H9 (cell line): ENCODE measurements around the gene ZNF366. TPM values are rescaled to one million over a fixed set of nuclear protein-coding genes. Genes with fewer than 3 reads are reported as not detected.

Experiments
- DNase-seq: peaks from one replicate; pipeline ENCODE4 v3.0.0-alpha.2; 2017
- H2AFZ ChIP-seq: one replicate; pipeline ENCODE4 v1.6.1; 2013; ENCODE audit warnings: mild to moderate bottlenecking, low read length, control low read depth, moderate library complexity
- H2AK5ac ChIP-seq: 2 replicates; pipeline ENCODE4 v1.6.1; 2013; ENCODE audit warnings: low read length, control low read depth, mixed read lengths; ENCODE audit not compliant: insufficient read length
- H2BK120ac ChIP-seq: one replicate; pipeline ENCODE4 v1.6.1; 2013; ENCODE audit warnings: low read depth, mild to moderate bottlenecking, low read length, control low read depth, inconsistent platforms; ENCODE audit not compliant: poor library complexity, severe bottlenecking
- H2BK12ac ChIP-seq: 2 replicates; pipeline ENCODE4 v1.6.1; 2013; ENCODE audit warnings: low read length, control low read depth, mixed read lengths, low read depth; ENCODE audit not compliant: insufficient read length
- H2BK15ac ChIP-seq: 2 replicates; pipeline ENCODE4 v1.6.1; 2013; ENCODE audit warnings: low read depth, low read length, control low read depth
- H2BK20ac ChIP-seq: one replicate; pipeline ENCODE4 v1.6.1; 2013; ENCODE audit warnings: low read depth, mild to moderate bottlenecking, low read length, control low read depth, inconsistent platforms; ENCODE audit not compliant: poor library complexity, severe bottlenecking
- H2BK5ac ChIP-seq: 2 replicates; pipeline ENCODE4 v1.6.1; 2013; ENCODE audit warnings: low read length, control low read depth, mixed read lengths; ENCODE audit not compliant: insufficient read length
- H3K14ac ChIP-seq: 2 replicates; pipeline ENCODE4 v1.6.1; 2013; ENCODE audit warnings: low read length, control low read depth; ENCODE audit not compliant: insufficient read depth
- H3K18ac ChIP-seq: 2 replicates; pipeline ENCODE4 v1.6.1; 2013; ENCODE audit warnings: low read depth, mild to moderate bottlenecking, mixed read lengths, low read length, control low read depth; ENCODE audit not compliant: insufficient read length
- H3K23ac ChIP-seq: 2 replicates; pipeline ENCODE4 v1.6.1; 2013; ENCODE audit warnings: low read length, control low read depth, mixed read lengths, low read depth; ENCODE audit not compliant: insufficient read length
- H3K23me2 ChIP-seq: 2 replicates; pipeline ENCODE4 v1.6.1; 2013; ENCODE audit warnings: low read depth, mild to moderate bottlenecking, mixed read lengths, low read length, control low read depth; ENCODE audit not compliant: insufficient read length, poor library complexity, severe bottlenecking
- H3K27ac ChIP-seq: 2 replicates; pipeline ENCODE4 v1.5.1; 2013; ENCODE audit warnings: low read length, control low read depth, mixed read lengths, low read depth; ENCODE audit not compliant: insufficient read length
- H3K27me3 ChIP-seq: 2 replicates; pipeline ENCODE4 v1.6.1; 2013; ENCODE audit warnings: low read length, control low read depth, inconsistent platforms; ENCODE audit not compliant: insufficient read depth
- H3K4ac ChIP-seq: 2 replicates; pipeline ENCODE4 v1.6.1; 2013; ENCODE audit warnings: low read depth, mild to moderate bottlenecking, control low read depth, inconsistent platforms, low read length, moderate library complexity
- H3K4me1 ChIP-seq: 2 replicates; pipeline ENCODE4 v1.6.1; 2013; ENCODE audit warnings: low read length, control low read depth, inconsistent platforms; ENCODE audit not compliant: insufficient read depth
- H3K4me2 ChIP-seq: 2 replicates; pipeline ENCODE4 v1.6.1; 2013; ENCODE audit warnings: low read length, control low read depth, mixed read lengths; ENCODE audit not compliant: insufficient read length, insufficient read depth
- H3K56ac ChIP-seq: 2 replicates; pipeline ENCODE4 v1.6.1; 2013; ENCODE audit warnings: low read depth, mild to moderate bottlenecking, mixed read lengths, low read length, control low read depth; ENCODE audit not compliant: insufficient read length
- H3K79me1 ChIP-seq: 2 replicates; pipeline ENCODE4 v1.6.1; 2013; ENCODE audit warnings: low read depth, mild to moderate bottlenecking, moderate library complexity, low read length, control low read depth, inconsistent platforms; ENCODE audit not compliant: insufficient read depth, poor library complexity, severe bottlenecking
- H3K79me2 ChIP-seq: 2 replicates; pipeline ENCODE4 v1.6.1; 2013; ENCODE audit warnings: low read length, control low read depth, inconsistent platforms; ENCODE audit not compliant: insufficient read depth
- H3K9ac ChIP-seq: 2 replicates; pipeline ENCODE4 v1.6.1; 2013; ENCODE audit warnings: low read length, control low read depth, mixed read lengths; ENCODE audit not compliant: insufficient read length; ENCODE audit errors: extremely low read depth
- H3K9me3 ChIP-seq: one replicate; pipeline ENCODE4 v1.6.1; 2013; ENCODE audit warnings: low read depth, low read length, inconsistent platforms; ENCODE audit not compliant: control insufficient read depth
- H3T11ph ChIP-seq: one replicate; pipeline ENCODE4 v1.6.1; 2013; ENCODE audit warnings: mild to moderate bottlenecking, low read length, control low read depth, inconsistent platforms
- H4K20me1 ChIP-seq: one replicate; pipeline ENCODE4 v1.6.1; 2013; ENCODE audit not compliant: control insufficient read depth, insufficient read length, insufficient read depth
- H4K5ac ChIP-seq: 2 replicates; pipeline ENCODE4 v1.6.1; 2013; ENCODE audit warnings: low read depth, mild to moderate bottlenecking, mixed read lengths, low read length, control low read depth; ENCODE audit not compliant: insufficient read length
- H4K8ac ChIP-seq: replicated peaks from 2 replicates; pipeline ENCODE4 v1.6.1; 2013; ENCODE audit warnings: low read length, control low read depth, mixed read lengths, low read depth; ENCODE audit not compliant: insufficient read length
- H4K91ac ChIP-seq: 2 replicates; pipeline ENCODE4 v1.6.1; 2013; ENCODE audit warnings: low read depth, mild to moderate bottlenecking, moderate library complexity, mixed read lengths, low read length, control low read depth; ENCODE audit not compliant: insufficient read length
- H3K27ac Mint-ChIP-seq, 3 experiments: 2 replicates in 2 of 3; 3 replicates in 1 of 3; pipeline ENCODE4 v1.8.0; 2020 to 2021; ENCODE audit warnings: mixed read lengths in 3 of 3, mild to moderate bottlenecking in 1 of 3, moderate library complexity in 1 of 3
- H3K27me3 Mint-ChIP-seq: 2 replicates; pipeline ENCODE4 v1.8.0; 2021; ENCODE audit warnings: low read depth, mild to moderate bottlenecking, moderate library complexity, mixed read lengths
- H3K36me3 Mint-ChIP-seq, 3 experiments: 2 replicates in 2 of 3; 3 replicates in 1 of 3; pipeline ENCODE4 v1.8.0; 2020 to 2021; ENCODE audit warnings: low read depth in 3 of 3, mixed read lengths in 3 of 3; ENCODE audit not compliant: insufficient read depth in 1 of 3
- H3K4me1 Mint-ChIP-seq, 2 experiments: 2 replicates each; pipeline ENCODE4 v1.8.0; 2020; ENCODE audit warnings: mixed read lengths in 2 of 2
- H3K4me3 Mint-ChIP-seq, 2 experiments: 2 replicates in 1 of 2; 3 replicates in 1 of 2; pipeline ENCODE4 v1.8.0; 2020 to 2021; ENCODE audit warnings: mild to moderate bottlenecking in 2 of 2, mixed read lengths in 2 of 2, moderate library complexity in 1 of 2
- H3K9me3 Mint-ChIP-seq, 2 experiments: 2 replicates in 1 of 2; 3 replicates in 1 of 2; pipeline ENCODE4 v1.8.0; 2020; ENCODE audit warnings: mild to moderate bottlenecking in 2 of 2, mixed read lengths in 2 of 2, moderate library complexity in 1 of 2
- WGBS: extraction: QIAGEN DNeasy Blood & Tissue Kit; methylation state at CpG from one replicate; pipeline ENCODE4 v1.1.7; 2013; ENCODE audit warnings: missing lambda C conversion rate, low lambda C conversion rate, mixed read lengths; ENCODE audit not compliant: insufficient read length; ENCODE audit errors: extremely low coverage; 5-methylcytosine and 5-hydroxymethylcytosine counted together
- total RNA-seq: library from RNA; stranded (reverse); gene quantifications from 2 replicates; pipeline ENCODE4 v1.2.1, GENCODE V29; 2021
- TF ChIP-seq, protein P1 (sequence below): fragments of 200-600 bp; sonication (generic); conservative IDR thresholded peaks from 3 replicates; pipeline ENCODE4 v1.8.0; 2021; ENCODE audit warnings: antibody characterized with exemption, mild to moderate bottlenecking

ZNF366 gene
- total RNA-seq, 1 experiment from 2014 or later, result not detected

DNA sequence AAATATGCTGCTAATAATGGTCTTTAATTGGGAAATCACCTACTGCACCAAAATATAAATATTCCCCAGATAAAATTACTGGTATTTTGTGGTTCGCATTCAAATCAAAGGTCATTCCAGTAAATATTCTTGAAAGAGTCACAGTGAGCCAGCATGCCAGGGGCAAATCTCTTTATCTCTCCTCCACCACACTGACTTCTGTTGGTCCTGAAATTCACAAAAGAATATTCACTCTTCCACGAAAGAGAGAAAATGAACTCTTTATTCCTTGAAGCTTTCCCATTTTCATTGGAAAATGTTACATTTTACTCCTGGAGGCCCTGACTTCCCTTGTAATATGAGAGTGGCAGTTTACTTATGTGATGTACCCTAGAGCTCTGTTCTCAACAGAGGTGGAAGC is 39.7 kb downstream of the ZNF366 start:
- WGBS, result no CpG with 5 or more reads among the region's 2 CpGs
- no peak overlapping the region for H2AFZ ChIP-seq
- TF ChIP-seq, protein P1, sequence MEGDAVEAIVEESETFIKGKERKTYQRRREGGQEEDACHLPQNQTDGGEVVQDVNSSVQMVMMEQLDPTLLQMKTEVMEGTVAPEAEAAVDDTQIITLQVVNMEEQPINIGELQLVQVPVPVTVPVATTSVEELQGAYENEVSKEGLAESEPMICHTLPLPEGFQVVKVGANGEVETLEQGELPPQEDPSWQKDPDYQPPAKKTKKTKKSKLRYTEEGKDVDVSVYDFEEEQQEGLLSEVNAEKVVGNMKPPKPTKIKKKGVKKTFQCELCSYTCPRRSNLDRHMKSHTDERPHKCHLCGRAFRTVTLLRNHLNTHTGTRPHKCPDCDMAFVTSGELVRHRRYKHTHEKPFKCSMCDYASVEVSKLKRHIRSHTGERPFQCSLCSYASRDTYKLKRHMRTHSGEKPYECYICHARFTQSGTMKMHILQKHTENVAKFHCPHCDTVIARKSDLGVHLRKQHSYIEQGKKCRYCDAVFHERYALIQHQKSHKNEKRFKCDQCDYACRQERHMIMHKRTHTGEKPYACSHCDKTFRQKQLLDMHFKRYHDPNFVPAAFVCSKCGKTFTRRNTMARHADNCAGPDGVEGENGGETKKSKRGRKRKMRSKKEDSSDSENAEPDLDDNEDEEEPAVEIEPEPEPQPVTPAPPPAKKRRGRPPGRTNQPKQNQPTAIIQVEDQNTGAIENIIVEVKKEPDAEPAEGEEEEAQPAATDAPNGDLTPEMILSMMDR, result no peak
- Mint-ChIP-seq H3K4me1 (no peaks in the 10 kb centered on the region), H3K27me3 (no peaks in the 10 kb centered on the region), H3K36me3 (no peaks in the 10 kb centered on the region), H3K4me3 (no peak overlapping the region), H3K27ac (no peak overlapping the region), H3K9me3 (no peaks in the 10 kb centered on the region)
- no peak overlapping the region for H2BK12ac ChIP-seq
- H3K9me3 ChIP-seq, result no peaks in the 10 kb centered on the region
- no peaks in the 10 kb centered on the region for H3K4me1 ChIP-seq
- no peak overlapping the region for H4K91ac ChIP-seq
- H3K4ac ChIP-seq, result no peak overlapping the region
- H4K5ac ChIP-seq, result no peak overlapping the region
- no peak overlapping the region for H2BK20ac ChIP-seq
- no peaks in the 10 kb centered on the region for H3K23me2 ChIP-seq
- H2BK120ac ChIP-seq, result no peak overlapping the region
- no peaks in the 10 kb centered on the region for H3K27me3 ChIP-seq
- H3K79me1 ChIP-seq, result no peaks in the 10 kb centered on the region
- no peak overlapping the region for H3K56ac ChIP-seq
- H3K9ac ChIP-seq, result no peak overlapping the region
- H3K14ac ChIP-seq, result no peak overlapping the region
- H4K8ac ChIP-seq, result no peak overlapping the region
- no peak overlapping the region for H2BK5ac ChIP-seq
- no peaks in the 10 kb centered on the region for H4K20me1 ChIP-seq
- no peak overlapping the region for H3T11ph ChIP-seq
- no peak overlapping the region for H3K4me2 ChIP-seq
- no peak overlapping the region for H2AK5ac ChIP-seq
- DNase-seq, result no peak
- no peaks in the 10 kb centered on the region for H3K79me2 ChIP-seq
- no peak overlapping the region for H3K23ac ChIP-seq
- no peak overlapping the region for H3K18ac ChIP-seq
- no peak overlapping the region for H2BK15ac ChIP-seq
- H3K27ac ChIP-seq, result no peak overlapping the region
